A549 treated with AZD9567 at 1 μM for 4 hours (cell line): ENCODE data around the gene RSPO1. TPM values are rescaled to one million over a fixed set of nuclear protein-coding genes. Genes with fewer than 3 reads are reported as not detected.

Source experiments
- total RNA-seq: library from RNA; stranded (reverse); fragments of 200-300 nt; extraction: Qiagen RNA extraction; gene quantifications from 5 replicates; pipeline ENCODE4 v1.2.3, GENCODE V29; 2022; ENCODE audit not compliant: insufficient read depth

Gene RSPO1
- total RNA-seq, result 0.07 to 0.11 TPM (median 0.10 TPM) in 4 of 5 replicates, not detected in the other

GRCh38 chr1:37634244-37634991, at the start of gene RSPO1:
Gene RSPO1, minus strand, starts transcription at chr1:37634892. Its CDS starts 5,231 bp downstream, at chr1:37629661.

GRCh38 chr1:37595440-37596181, 39.1 kb downstream of the RSPO1 start, which contains the start of gene GNL2:
Gene GNL2, minus strand, starts transcription at chr1:37595937. Its CDS starts 115 bp downstream, at chr1:37595822.

Other genes starting within 250 kb of the RSPO1 start
- gene ZC3H12A, start 160.3 kb downstream of the RSPO1 start, total RNA-seq, result 32.6 to 45.5 TPM (median 43.9 TPM) in 5 replicates
- gene MEAF6, start 120.1 kb downstream of the RSPO1 start, total RNA-seq, result 39.3 to 56.6 TPM (median 43.9 TPM) in 5 replicates
- 11.1 to 14.2 TPM (median 13.4 TPM) in 5 replicates for gene SNIP1, start 80.6 kb downstream of the RSPO1 start, total RNA-seq
- gene DNALI1, start 78.0 kb downstream of the RSPO1 start, total RNA-seq, result 0.09 to 0.14 TPM (median 0.09 TPM) in 3 of 5 replicates, not detected in the others
- 51.9 to 59.4 TPM (median 56.7 TPM) in 5 replicates for gene GNL2, start 39.0 kb downstream of the RSPO1 start, total RNA-seq
- 46.1 to 57.9 TPM (median 49.3 TPM) in 5 replicates for gene CDCA8, start 57.6 kb upstream of the RSPO1 start, total RNA-seq
- gene EPHA10, start 130.2 kb upstream of the RSPO1 start, total RNA-seq, result 1.0 to 1.4 TPM (median 1.2 TPM) in 5 replicates
- gene MANEAL, start 159.0 kb upstream of the RSPO1 start, total RNA-seq, result 19.5 to 24.3 TPM (median 23.9 TPM) in 5 replicates
- gene C1orf122, start 172.9 kb upstream of the RSPO1 start, total RNA-seq, result 26.3 to 63.4 TPM (median 58.0 TPM) in 5 replicates
- 13.0 to 19.0 TPM (median 17.8 TPM) in 5 replicates for gene YRDC, start 173.3 kb upstream of the RSPO1 start, total RNA-seq
- 4.5 to 5.0 TPM (median 4.8 TPM) in 5 replicates for gene MTF1, start 224.7 kb upstream of the RSPO1 start, total RNA-seq